ENCODE results near the gene CA10. TPM values are rescaled to one million over a fixed set of nuclear protein-coding genes. Genes with fewer than 3 reads are reported as not detected.

Gene CA10
- total and polyA plus RNA-seq, 2 experiments from 2014 or later, result 0.92 to 1.5 TPM

DNA sequence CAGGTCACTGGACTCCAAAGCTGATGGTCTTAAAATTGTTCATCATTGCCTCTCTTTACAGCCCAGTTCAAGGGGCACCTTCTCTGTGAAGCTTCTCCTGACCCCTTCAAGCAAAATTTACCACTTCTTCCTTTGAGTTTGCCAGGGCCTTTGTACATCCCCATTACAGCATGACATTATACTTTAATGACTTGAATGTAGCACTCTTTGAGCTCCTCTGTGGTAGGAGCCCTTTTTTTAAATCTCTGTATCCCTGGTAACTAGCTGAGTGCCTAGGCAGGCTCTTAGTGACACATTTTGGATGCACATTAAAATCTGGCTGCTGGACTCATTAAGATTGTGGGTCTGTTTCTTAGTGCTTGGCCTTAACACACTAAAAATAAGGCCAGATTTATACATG is 412.1 kb downstream of the CA10 start:
- H3K4me2 ChIP-seq, result no peak overlapping the region
- H3K9me2 ChIP-seq (ENCODE audit: insufficient read depth), result peaks cover 11% of the 10 kb centered on the region
- no peaks in the 10 kb centered on the region for H3K27me3 ChIP-seq (ENCODE audit: insufficient read depth)
- ATAC-seq (no peak), DNase-seq (ENCODE audit: low spot score) (no peak)
- Mint-ChIP-seq H3K4me1 (peaks cover 13% of the 10 kb centered on the region), H3K27ac (peak overlapping the region; percentile 39; the same call in 1 of the 2 replicates), H3K36me3 (ENCODE audit: low read depth) (no peaks in the 10 kb centered on the region), H3K9me3 (no peaks in the 10 kb centered on the region), H3K4me3 (no peak overlapping the region), H3K27me3 (ENCODE audit: insufficient read depth, low read depth, poor library complexity) (peaks cover 4% of the 10 kb centered on the region)
- no peaks in the 10 kb centered on the region for H3F3A ChIP-seq (replicated peaks; ENCODE audit: low read depth)
- H2AFZ ChIP-seq, result peak overlapping the region; percentile 76; the same call in 1 of the 2 replicates
- H4K20me1 ChIP-seq (replicated peaks; ENCODE audit: insufficient read depth), result no peaks in the 10 kb centered on the region
- TF ChIP-seq CREB1 (CRISPR knock-in tag; IDR thresholded peaks at IDR 0.05; ENCODE audit: low read depth) (no peak), NANOG (IDR thresholded peaks at IDR 0.05; ENCODE audit: borderline replicate concordance) (no peak), ZNF331 (CRISPR knock-in tag; IDR thresholded peaks at IDR 0.05; ENCODE audit: low read depth) (no peak), POLR2AphosphoS5 (IDR thresholded peaks at IDR 0.05; ENCODE audit: low read depth) (no peak), EZH2phosphoT487 (IDR thresholded peaks at IDR 0.05; ENCODE audit: unreplicated experiment) (no peak), JUNB (IDR thresholded peaks at IDR 0.05; ENCODE audit: unreplicated experiment) (no peak), STAT1 (IDR thresholded peaks at IDR 0.05; ENCODE audit: unreplicated experiment) (no peak), EZH2 (IDR thresholded peaks at IDR 0.05; ENCODE audit: low read depth, unreplicated experiment) (no peak), ZNF114 (CRISPR knock-in tag; IDR thresholded peaks at IDR 0.05) (no peak)
- TF ChIP-seq, protein P1, sequence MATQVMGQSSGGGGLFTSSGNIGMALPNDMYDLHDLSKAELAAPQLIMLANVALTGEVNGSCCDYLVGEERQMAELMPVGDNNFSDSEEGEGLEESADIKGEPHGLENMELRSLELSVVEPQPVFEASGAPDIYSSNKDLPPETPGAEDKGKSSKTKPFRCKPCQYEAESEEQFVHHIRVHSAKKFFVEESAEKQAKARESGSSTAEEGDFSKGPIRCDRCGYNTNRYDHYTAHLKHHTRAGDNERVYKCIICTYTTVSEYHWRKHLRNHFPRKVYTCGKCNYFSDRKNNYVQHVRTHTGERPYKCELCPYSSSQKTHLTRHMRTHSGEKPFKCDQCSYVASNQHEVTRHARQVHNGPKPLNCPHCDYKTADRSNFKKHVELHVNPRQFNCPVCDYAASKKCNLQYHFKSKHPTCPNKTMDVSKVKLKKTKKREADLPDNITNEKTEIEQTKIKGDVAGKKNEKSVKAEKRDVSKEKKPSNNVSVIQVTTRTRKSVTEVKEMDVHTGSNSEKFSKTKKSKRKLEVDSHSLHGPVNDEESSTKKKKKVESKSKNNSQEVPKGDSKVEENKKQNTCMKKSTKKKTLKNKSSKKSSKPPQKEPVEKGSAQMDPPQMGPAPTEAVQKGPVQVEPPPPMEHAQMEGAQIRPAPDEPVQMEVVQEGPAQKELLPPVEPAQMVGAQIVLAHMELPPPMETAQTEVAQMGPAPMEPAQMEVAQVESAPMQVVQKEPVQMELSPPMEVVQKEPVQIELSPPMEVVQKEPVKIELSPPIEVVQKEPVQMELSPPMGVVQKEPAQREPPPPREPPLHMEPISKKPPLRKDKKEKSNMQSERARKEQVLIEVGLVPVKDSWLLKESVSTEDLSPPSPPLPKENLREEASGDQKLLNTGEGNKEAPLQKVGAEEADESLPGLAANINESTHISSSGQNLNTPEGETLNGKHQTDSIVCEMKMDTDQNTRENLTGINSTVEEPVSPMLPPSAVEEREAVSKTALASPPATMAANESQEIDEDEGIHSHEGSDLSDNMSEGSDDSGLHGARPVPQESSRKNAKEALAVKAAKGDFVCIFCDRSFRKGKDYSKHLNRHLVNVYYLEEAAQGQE (IDR thresholded peaks at IDR 0.05; ENCODE audit: unreplicated experiment), result no peak
- TF ChIP-seq, protein P2, sequence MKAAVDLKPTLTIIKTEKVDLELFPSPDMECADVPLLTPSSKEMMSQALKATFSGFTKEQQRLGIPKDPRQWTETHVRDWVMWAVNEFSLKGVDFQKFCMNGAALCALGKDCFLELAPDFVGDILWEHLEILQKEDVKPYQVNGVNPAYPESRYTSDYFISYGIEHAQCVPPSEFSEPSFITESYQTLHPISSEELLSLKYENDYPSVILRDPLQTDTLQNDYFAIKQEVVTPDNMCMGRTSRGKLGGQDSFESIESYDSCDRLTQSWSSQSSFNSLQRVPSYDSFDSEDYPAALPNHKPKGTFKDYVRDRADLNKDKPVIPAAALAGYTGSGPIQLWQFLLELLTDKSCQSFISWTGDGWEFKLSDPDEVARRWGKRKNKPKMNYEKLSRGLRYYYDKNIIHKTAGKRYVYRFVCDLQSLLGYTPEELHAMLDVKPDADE (IDR thresholded peaks at IDR 0.05), result no peak
- TF ChIP-seq, protein P3, sequence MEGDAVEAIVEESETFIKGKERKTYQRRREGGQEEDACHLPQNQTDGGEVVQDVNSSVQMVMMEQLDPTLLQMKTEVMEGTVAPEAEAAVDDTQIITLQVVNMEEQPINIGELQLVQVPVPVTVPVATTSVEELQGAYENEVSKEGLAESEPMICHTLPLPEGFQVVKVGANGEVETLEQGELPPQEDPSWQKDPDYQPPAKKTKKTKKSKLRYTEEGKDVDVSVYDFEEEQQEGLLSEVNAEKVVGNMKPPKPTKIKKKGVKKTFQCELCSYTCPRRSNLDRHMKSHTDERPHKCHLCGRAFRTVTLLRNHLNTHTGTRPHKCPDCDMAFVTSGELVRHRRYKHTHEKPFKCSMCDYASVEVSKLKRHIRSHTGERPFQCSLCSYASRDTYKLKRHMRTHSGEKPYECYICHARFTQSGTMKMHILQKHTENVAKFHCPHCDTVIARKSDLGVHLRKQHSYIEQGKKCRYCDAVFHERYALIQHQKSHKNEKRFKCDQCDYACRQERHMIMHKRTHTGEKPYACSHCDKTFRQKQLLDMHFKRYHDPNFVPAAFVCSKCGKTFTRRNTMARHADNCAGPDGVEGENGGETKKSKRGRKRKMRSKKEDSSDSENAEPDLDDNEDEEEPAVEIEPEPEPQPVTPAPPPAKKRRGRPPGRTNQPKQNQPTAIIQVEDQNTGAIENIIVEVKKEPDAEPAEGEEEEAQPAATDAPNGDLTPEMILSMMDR (conservative IDR thresholded peaks at IDR 0.05; ENCODE audit: low read depth in 2 of 2), result no peak
- TF ChIP-seq, protein P4, sequence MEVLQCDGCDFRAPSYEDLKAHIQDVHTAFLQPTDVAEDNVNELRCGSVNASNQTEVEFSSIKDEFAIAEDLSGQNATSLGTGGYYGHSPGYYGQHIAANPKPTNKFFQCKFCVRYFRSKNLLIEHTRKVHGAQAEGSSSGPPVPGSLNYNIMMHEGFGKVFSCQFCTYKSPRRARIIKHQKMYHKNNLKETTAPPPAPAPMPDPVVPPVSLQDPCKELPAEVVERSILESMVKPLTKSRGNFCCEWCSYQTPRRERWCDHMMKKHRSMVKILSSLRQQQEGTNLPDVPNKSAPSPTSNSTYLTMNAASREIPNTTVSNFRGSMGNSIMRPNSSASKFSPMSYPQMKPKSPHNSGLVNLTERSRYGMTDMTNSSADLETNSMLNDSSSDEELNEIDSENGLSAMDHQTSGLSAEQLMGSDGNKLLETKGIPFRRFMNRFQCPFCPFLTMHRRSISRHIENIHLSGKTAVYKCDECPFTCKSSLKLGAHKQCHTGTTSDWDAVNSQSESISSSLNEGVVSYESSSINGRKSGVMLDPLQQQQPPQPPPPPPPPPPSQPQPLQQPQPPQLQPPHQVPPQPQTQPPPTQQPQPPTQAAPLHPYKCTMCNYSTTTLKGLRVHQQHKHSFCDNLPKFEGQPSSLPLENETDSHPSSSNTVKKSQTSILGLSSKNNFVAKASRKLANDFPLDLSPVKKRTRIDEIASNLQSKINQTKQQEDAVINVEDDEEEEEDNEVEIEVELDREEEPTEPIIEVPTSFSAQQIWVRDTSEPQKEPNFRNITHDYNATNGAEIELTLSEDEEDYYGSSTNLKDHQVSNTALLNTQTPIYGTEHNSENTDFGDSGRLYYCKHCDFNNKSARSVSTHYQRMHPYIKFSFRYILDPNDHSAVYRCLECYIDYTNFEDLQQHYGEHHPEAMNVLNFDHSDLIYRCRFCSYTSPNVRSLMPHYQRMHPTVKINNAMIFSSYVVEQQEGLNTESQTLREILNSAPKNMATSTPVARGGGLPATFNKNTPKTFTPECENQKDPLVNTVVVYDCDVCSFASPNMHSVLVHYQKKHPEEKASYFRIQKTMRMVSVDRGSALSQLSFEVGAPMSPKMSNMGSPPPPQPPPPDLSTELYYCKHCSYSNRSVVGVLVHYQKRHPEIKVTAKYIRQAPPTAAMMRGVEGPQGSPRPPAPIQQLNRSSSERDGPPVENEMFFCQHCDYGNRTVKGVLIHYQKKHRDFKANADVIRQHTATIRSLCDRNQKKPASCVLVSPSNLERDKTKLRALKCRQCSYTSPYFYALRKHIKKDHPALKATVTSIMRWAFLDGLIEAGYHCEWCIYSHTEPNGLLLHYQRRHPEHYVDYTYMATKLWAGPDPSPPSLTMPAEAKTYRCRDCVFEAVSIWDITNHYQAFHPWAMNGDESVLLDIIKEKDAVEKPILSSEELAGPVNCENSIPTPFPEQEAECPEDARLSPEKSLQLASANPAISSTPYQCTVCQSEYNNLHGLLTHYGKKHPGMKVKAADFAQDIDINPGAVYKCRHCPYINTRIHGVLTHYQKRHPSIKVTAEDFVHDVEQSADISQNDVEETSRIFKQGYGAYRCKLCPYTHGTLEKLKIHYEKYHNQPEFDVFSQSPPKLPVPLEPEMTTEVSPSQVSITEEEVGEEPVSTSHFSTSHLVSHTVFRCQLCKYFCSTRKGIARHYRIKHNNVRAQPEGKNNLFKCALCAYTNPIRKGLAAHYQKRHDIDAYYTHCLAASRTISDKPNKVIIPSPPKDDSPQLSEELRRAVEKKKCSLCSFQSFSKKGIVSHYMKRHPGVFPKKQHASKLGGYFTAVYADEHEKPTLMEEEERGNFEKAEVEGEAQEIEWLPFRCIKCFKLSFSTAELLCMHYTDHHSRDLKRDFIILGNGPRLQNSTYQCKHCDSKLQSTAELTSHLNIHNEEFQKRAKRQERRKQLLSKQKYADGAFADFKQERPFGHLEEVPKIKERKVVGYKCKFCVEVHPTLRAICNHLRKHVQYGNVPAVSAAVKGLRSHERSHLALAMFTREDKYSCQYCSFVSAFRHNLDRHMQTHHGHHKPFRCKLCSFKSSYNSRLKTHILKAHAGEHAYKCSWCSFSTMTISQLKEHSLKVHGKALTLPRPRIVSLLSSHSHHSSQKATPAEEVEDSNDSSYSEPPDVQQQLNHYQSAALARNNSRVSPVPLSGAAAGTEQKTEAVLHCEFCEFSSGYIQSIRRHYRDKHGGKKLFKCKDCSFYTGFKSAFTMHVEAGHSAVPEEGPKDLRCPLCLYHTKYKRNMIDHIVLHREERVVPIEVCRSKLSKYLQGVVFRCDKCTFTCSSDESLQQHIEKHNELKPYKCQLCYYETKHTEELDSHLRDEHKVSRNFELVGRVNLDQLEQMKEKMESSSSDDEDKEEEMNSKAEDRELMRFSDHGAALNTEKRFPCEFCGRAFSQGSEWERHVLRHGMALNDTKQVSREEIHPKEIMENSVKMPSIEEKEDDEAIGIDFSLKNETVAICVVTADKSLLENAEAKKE (CRISPR knock-in tag; IDR thresholded peaks at IDR 0.05), result no peak
- no peaks in the 10 kb centered on the region for H3K36me3 ChIP-seq (ENCODE audit: insufficient read depth)
- H3K27ac ChIP-seq (ENCODE audit: low read depth), result no peak overlapping the region
- no peaks in the 10 kb centered on the region for H3K79me2 ChIP-seq (replicated peaks; ENCODE audit: insufficient read depth)
- peaks cover 18% of the 10 kb centered on the region for H3K4me1 ChIP-seq (ENCODE audit: insufficient read depth)
- H3K4me3 ChIP-seq, result no peak overlapping the region

Measured in GM23338 (cell line).